SH-SY5Y (cell line): ENCODE measurements around the gene DIAPH3.

Source experiments
- GATA2 ChIP-seq: IDR thresholded peaks from 2 replicates; pipeline ENCODE4 v1.6.1; 2011; ENCODE audit warnings: mild to moderate bottlenecking, low read depth, low read length
- GATA3 ChIP-seq: IDR thresholded peaks from 2 replicates; pipeline ENCODE4 v1.6.1; 2011; ENCODE audit warnings: low read depth, mild to moderate bottlenecking, low read length, moderate library complexity

Gene DIAPH3

DNA sequence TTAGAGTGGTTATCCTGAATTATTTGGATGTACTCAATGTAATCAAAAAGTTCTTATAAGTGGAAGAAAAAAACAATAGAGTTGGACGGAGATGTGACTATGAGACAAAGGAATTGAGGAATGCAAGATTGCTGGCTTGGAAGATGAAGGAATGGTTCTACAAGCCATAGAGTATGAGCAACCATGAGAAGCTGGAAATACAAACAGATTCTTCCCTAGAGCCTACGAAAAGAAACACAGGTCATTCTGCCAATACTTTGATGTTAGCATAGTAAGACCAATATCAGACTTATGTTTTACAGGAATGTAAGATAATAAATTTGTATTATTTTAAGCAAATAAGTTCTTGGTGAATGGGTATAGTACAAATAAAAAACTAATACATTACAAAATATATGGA lies 249.2 kb downstream of the DIAPH3 start:
- TF ChIP-seq GATA3: no peak
- TF ChIP-seq GATA2: no peak

DNA sequence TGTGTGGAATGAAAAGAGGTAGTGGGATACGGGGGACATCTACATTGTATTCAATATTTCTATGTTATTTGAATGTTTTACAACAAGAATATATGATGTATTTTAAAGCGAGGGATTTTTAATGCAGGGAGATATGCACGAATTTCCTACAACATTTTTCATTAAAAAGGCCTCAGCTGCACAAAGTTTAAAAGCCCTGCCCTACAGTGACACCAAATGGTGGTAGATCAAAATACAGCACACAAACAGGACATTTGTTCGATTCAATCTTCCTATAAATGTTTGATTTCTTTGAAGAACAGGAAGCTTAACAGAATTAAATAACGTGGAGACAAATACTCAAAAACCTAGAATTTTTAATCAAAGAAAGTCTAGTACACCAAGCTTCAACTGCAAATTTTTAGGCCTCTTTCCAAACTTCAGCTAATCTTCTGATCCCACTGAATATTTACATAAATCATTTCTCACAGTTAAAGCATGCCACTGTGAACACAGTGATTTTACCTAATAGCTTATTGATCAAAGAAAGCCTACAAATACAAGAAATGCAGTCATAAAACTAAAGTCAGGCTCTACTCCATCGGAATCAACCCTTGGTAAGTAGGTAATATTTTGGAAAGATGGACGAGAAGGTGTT lies 257.2 kb downstream of the DIAPH3 start:
- TF ChIP-seq GATA3: no peak
- TF ChIP-seq GATA2: no peak

DNA sequence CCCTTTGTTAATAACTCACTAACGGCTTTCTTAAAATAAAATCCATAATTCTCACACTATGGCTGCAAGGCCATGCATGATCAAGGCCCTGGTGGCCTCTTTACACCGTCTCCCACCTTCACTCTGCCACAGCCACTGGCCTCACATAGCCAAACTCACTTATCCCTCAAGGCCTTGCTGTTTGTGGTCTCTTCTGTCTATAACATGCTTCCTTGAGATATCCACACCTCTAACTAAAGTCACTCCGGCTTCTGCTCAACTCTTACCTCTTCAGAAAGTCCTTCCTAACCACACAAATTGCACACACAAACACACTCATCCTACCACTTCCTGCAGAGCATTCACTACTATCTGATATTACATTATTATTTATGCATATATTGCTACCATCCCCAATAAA lies 262.5 kb downstream of the DIAPH3 start:
- TF ChIP-seq GATA3: no peak
- no peak for TF ChIP-seq GATA2

DNA sequence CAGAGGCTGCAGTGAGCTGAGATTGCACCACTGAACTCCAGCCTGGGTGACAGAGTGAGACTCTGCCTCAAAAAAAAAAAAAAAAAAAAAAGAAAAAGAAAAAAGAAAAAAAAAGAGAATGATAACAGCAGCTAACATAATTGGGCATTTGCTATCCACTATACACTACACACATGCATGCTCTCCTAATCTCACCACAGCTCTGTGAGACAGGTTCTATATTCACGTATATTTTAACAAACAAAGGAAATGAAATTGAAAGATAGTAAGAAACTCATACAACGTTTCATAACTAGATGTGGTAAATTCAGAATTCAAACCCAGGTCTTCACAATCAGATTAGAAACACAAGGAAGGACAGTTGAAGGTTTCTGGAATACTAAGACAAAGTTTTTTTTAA lies 265.7 kb downstream of the DIAPH3 start:
- TF ChIP-seq GATA3: no peak
- TF ChIP-seq GATA2: no peak

DNA sequence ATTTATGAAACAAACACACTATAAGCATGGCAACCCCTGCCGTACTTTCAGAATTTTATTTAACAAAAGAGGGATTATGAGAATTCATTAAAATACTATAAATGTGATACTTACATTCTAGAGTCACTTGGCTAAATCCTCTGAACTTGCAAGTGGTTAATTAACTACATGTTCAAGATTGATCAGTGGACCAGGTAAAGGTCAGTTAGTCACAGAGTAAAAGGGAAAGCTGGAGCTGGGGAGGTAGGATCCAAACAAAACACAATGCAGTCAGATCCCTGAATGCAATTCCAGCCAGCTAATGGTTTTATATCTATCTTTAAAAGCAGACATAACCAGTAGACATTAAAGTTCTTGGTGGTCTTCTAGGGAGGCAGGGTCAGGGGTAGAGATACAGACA lies 270.5 kb downstream of the DIAPH3 start:
- no peak for TF ChIP-seq GATA2
- TF ChIP-seq GATA3: no peak

DNA sequence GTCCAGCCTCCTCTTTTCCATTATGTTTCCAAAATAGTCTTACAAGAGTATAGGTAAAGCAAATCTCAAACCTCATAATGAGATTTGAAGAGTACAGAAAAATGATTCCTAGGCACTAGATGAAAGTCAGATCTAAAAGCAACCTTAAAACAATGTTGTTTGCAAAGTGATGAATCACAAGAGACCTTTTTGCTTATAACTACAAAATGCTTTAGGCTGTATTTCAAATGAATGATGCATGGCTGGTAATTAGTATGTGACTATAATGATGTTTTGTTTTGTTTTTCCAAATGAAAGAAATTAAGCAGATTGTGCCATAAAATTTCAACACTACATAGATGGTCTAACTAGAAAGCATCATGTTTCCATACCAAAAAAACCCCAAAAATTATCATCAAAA lies 272.7 kb downstream of the DIAPH3 start:
- no peak for TF ChIP-seq GATA2
- TF ChIP-seq GATA3: no peak

DNA sequence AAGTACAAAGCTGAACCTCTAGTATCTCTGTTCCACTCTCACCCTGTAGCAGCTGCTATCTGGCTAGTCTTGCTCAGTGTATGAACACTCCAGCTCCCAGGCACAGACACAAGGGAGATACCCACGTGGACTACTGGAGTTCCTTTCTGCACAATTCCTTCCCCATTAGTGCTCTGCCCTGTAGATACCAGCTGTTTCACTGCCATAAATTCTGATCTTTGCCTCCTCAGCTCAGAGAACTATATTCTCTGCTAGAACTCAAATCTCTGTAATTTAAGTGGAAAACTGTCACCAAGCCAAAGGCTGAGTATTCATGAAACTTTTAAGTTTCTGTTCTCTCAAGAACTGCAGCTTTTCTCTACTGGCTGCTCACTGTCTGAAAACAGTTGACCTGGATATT lies 273.7 kb downstream of the DIAPH3 start:
- TF ChIP-seq GATA2 (no peak), GATA3 (no peak)

DNA sequence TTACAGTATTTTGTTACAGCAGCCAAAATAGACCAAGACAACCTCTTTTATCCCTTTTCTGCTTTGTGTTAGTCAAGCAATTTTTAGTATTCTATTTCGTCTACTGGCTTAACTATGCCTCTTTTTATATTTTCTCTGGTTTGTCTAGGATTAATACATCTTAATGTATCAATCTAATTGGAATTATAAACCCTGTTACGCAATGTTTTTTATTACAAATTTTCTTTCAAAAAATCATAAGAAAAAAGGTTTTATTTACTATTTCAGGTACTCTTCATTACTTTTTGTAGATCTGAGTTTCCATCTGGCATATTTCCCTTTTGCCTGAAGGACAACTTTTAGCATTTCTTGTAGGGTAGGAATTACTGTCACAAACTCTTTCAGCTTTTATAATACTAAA lies 275.3 kb downstream of the DIAPH3 start:
- TF ChIP-seq GATA2 (no peak), GATA3 (no peak)

DNA sequence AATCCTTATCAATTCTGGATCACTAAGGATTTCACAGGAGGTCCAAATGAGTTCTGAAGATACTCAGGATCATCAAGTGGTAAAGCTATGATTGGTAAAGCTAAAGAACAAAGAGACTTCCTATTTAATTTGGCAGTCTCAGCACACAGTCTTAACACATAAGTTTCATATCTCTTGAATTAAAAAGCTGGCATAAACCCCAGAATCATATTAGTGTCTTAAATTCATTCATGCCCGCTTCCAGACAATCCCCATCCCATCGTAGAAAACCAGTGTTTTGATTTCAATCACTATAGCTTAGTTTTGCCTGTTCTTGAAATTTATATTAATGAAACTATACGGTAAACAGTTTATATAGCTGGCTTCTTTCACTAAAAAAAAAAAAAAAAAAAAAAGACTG lies 278.7 kb downstream of the DIAPH3 start:
- no peak for TF ChIP-seq GATA3
- no peak for TF ChIP-seq GATA2

DNA sequence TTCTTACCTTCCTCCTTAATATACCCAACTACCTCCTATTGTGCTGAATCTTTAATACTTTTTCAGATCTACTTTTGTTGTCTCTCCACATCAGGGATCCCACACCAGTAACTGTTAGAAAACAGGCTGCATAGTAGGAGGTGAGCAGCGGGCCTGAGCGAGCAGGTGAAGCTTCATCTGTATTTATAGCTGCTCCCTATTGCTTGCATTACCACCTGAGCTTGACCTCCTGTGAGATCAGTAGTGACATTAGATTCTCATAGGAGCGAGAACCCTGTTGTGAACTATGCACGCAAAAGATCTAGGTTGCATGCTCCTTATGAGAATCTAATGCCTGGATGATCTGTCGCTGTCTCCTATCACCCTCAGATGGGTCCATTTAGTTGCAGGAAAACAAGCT lies 279.8 kb downstream of the DIAPH3 start:
- no peak for TF ChIP-seq GATA3
- no peak for TF ChIP-seq GATA2

DNA sequence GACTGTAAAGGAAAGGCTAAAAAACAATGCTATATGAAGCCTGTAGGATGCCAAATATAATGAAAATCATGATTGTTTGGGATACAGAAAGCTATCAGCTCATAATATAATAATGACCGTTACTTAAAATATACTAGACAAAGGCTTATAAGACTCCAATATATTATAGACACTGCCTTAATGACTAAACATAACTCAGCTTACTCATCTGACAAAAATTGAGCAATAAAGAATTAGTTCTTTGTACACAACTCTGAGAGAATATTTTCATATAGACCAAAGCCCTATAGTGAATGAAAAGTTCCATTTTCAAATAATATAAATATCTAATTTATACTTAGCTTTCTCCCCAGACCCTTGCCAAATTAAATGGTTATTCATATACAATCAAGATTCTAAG lies 283.3 kb downstream of the DIAPH3 start:
- TF ChIP-seq GATA2 (no peak), GATA3 (no peak)

DNA sequence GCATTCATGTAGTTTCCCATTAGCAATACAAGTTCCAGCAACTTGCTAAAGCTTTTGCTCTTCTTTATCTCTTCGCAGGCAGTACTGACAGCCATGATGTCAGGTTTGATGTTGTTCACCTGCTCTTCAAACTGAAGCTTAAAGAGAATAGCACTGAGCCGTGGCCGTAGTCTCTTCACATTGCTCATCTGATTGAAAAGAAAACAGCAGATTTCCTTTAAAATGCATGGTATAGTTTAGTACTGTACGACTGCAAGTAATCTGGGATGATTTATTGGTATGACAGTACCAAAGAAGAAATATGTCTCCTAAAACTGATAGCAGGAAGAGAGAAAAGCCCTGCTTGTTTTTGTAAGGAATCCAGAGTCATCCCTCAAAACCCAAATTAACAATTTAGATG lies 284.4 kb downstream of the DIAPH3 start:
- TF ChIP-seq GATA3 (no peak), GATA2 (no peak)

DNA sequence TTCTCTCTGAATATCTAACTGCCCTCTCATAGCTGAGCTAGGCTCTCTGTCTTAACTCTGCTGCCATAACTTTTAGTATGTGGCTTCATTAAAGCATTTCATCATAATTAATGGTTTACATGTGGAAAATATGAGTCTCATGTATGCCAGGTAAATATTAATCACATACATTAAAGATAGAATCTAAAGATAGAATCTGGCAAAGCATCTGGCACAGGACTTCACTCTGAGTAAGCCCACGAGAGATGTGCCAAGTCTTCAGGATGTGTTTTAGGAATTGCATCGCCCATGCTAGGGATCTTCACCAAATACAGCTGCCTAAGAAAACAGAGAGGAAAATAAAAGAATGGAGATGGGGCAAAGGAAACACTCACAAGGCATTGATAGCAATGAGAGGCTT lies 285.8 kb downstream of the DIAPH3 start:
- no peak for TF ChIP-seq GATA3
- no peak for TF ChIP-seq GATA2

DNA sequence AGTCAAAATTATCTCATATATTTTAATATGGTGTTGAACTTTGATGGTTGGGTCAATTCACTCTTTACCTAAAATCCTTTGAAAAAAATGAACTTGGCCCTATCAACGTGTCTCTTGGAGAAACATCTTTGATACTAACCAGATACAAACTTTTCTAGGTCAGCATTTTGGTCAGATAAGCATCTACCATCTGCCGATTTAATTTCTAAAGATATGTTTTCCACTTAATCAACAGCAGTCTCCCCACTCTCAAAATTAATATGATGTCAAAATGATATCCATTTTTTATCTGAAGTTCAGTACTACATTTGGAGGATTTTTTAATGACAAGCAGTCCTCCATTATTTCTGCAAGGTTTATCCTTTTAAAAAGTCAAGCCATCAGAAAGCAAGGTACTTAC lies 288.8 kb downstream of the DIAPH3 start:
- TF ChIP-seq GATA3 (peak; percentile 83), GATA2 (peak; percentile 61)

DNA sequence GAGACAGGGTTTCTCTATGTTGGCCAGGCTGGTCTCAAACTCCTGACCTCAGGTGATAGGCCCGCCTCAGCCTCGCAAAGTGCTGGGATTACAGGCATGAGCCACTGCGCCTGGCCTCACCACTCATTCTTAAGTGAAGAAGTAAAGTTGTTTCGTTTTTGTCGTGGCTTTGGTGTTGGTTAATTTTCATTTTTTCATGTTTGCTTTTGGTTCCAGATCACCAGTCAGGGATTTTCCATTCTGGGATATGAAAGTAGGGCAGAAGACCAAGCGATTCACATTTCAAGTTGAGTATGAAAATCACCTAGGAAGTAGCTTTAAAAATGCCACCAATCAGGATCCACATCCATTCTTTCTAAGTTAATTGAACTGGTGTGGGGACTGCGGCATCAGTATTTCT lies 289.9 kb downstream of the DIAPH3 start:
- TF ChIP-seq GATA3 (no peak), GATA2 (no peak)

DNA sequence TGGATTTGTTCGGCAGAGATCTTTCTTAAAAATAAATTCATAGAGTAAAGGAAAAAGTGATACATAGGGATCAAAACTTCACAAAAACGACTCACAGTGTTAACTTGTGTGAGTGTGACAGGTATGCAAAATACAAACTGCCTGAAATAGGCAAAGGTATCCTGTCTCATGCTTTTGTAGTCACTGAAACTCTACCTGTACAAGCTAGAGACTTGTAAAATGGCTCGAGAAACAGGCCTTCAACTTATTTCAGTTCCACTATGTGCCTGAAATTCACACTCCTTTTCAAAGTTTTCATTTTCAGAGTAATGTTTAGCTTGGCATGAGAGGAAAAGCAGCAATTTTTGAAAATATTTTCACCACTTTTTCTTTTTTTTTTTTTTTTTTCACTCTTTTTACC lies 290.4 kb downstream of the DIAPH3 start:
- TF ChIP-seq GATA3 (no peak), GATA2 (no peak)
